ENCODE results near the gene GC. TPM values are rescaled to one million over a fixed set of nuclear protein-coding genes. Genes with fewer than 3 reads are reported as not detected.

GC gene
- total and polyA plus RNA-seq, 9 donors, result 0.55 to 4.3 TPM; not detected in 7

- intact Hi-C loops (cut with DNase I), result loop anchor here in 1 of 4 donors (10.0 kb wide), 1 partner anchor 1057 kb away; no protein-coding TSS in a partner anchor
- no peaks in the 10 kb centered on the region for H3K9me3 ChIP-seq
- WGBS, 3 donors, result 88 to 94% (median 94%) methylated on average over 3 of the region's 3 CpGs
- TF ChIP-seq POLR2A (IDR thresholded peaks at IDR 0.05) (no peak), EP300 (IDR thresholded peaks at IDR 0.05) (no peak)
- H3K4me3 ChIP-seq, result no peak overlapping the region
- H3K36me3 ChIP-seq, result no peaks in the 10 kb centered on the region
- no peak overlapping the region for H3K27ac ChIP-seq
- DNase-seq, result no peak
- no peaks in the 10 kb centered on the region for H3K4me1 ChIP-seq (ENCODE audit: insufficient read depth)
- H3K27me3 ChIP-seq, result no peaks in the 10 kb centered on the region
Measured at GRCh38 chr4:71711985-71712348, 71.9 kb downstream of the GC start.

- H3K4me1 ChIP-seq (ENCODE audit: insufficient read depth), result no peaks in the 10 kb centered on the region
- WGBS, 3 donors, result 74 to 76% (median 74%) methylated on average over 2 of the region's 2 CpGs
- TF ChIP-seq EP300 (IDR thresholded peaks at IDR 0.05) (no peak), CTCF (IDR thresholded peaks at IDR 0.05) (no peak), POLR2A (IDR thresholded peaks at IDR 0.05) (no peak)
- DNase-seq, result no peak
- no peaks in the 10 kb centered on the region for H3K9me3 ChIP-seq
- intact Hi-C loops (cut with DNase I), result loop anchor here in 1 of 4 donors (10.0 kb wide), 1 partner anchor 1057 kb away; no protein-coding TSS in a partner anchor
- no peak overlapping the region for H3K4me3 ChIP-seq
- no peaks in the 10 kb centered on the region for H3K36me3 ChIP-seq
- no peaks in the 10 kb centered on the region for H3K27me3 ChIP-seq
- H3K27ac ChIP-seq, result no peak overlapping the region
Measured at GRCh38 chr4:71711044-71711984, 72.6 kb downstream of the GC start.

GRCh38 chr4:71709961-71710360 lies 73.9 kb downstream of the GC start:
- DNase-seq, result no peak
- intact Hi-C loops (cut with DNase I), result loop anchor here in 1 of 4 donors (10.0 kb wide), 1 partner anchor 1055 kb away; no protein-coding TSS in a partner anchor
- Histone ChIP-seq H3K4me3 (no peak overlapping the region), H3K9me3 (no peaks in the 10 kb centered on the region), H3K27me3 (no peaks in the 10 kb centered on the region), H3K27ac (no peak overlapping the region), H3K36me3 (no peaks in the 10 kb centered on the region), H3K4me1 (ENCODE audit: insufficient read depth) (no peaks in the 10 kb centered on the region)
- no peak for TF ChIP-seq POLR2A (IDR thresholded peaks at IDR 0.05)
- TF ChIP-seq CTCF (IDR thresholded peaks at IDR 0.05), result no peak
- TF ChIP-seq EP300 (IDR thresholded peaks at IDR 0.05), result no peak
- WGBS, 3 donors, result 3 to 12% (median 12%) methylated on average over 1 of the region's 1 CpG

GRCh38 chr4:71698141-71698540 lies 85.7 kb downstream of the GC start:
- 92 to 93% (median 92%) methylated on average over 2 of the region's 2 CpGs for WGBS, 3 donors
- intact Hi-C loops (cut with DNase I), result no loop called here
- TF ChIP-seq POLR2A (IDR thresholded peaks at IDR 0.05) (no peak), CTCF (IDR thresholded peaks at IDR 0.05) (no peak), EP300 (IDR thresholded peaks at IDR 0.05) (no peak)
- no peak overlapping the region for H3K4me3 ChIP-seq
- no peak overlapping the region for H3K27ac ChIP-seq
- H3K4me1 ChIP-seq (ENCODE audit: insufficient read depth), result no peaks in the 10 kb centered on the region
- no peaks in the 10 kb centered on the region for H3K36me3 ChIP-seq
- DNase-seq, result no peak
- no peaks in the 10 kb centered on the region for H3K27me3 ChIP-seq
- H3K9me3 ChIP-seq, result no peaks in the 10 kb centered on the region

- Histone ChIP-seq H3K4me3 (no peak overlapping the region), H3K27ac (no peak overlapping the region), H3K9me3 (no peaks in the 10 kb centered on the region), H3K36me3 (no peaks in the 10 kb centered on the region), H3K4me1 (ENCODE audit: insufficient read depth) (no peaks in the 10 kb centered on the region), H3K27me3 (no peaks in the 10 kb centered on the region)
- WGBS, 3 donors, result 88 to 92% (median 92%) methylated on average over 4 of the region's 4 CpGs
- no peak for TF ChIP-seq CTCF (IDR thresholded peaks at IDR 0.05)
- no peak for TF ChIP-seq EP300 (IDR thresholded peaks at IDR 0.05)
- TF ChIP-seq POLR2A (IDR thresholded peaks at IDR 0.05), result no peak
- intact Hi-C loops (cut with DNase I), result no loop called here
- no peak for DNase-seq
Measured at GRCh38 chr4:71697031-71697430, 86.8 kb downstream of the GC start.

Data from ovary (tissue), 9 donors.